ENCODE data around the gene MIB1.
"Not testable (repeated sequence)": the region's sequence is repeated elsewhere in the genome, so short reads cannot be mapped to it uniquely, and the experiment has no call there.

Gene MIB1

GRCh38 chr18:21745231-21745630 is 4.6 kb downstream of the MIB1 start:
- no peak for DNase-seq

- no peak for DNase-seq
Observed at GRCh38 chr18:21747268-21747667, 6.7 kb downstream of the MIB1 start.

- DNase-seq: no peak
Observed at GRCh38 chr18:21747764-21748693, 7.4 kb downstream of the MIB1 start.

- DNase-seq: no peak
Observed at GRCh38 chr18:21757833-21758232, 17.2 kb downstream of the MIB1 start.

- no peak for DNase-seq
Observed at GRCh38 chr18:21759836-21760235, 19.2 kb downstream of the MIB1 start.

GRCh38 chr18:21760321-21760720 is 19.7 kb downstream of the MIB1 start:
- DNase-seq: no peak

GRCh38 chr18:21761471-21762115 is 21.0 kb downstream of the MIB1 start:
- DNase-seq: no peak

- no peak for DNase-seq
Observed at GRCh38 chr18:21762181-21762772, 21.7 kb downstream of the MIB1 start.

GRCh38 chr18:21763846-21764646 is 23.5 kb downstream of the MIB1 start:
- DNase-seq: no peak

GRCh38 chr18:21769206-21769605 is 28.6 kb downstream of the MIB1 start:
- no peak for DNase-seq

GRCh38 chr18:21774722-21775121 is 34.1 kb downstream of the MIB1 start:
- DNase-seq: no peak

- no peak for DNase-seq
Observed at GRCh38 chr18:21777814-21778213, 37.2 kb downstream of the MIB1 start.

GRCh38 chr18:21786526-21786925 is 45.9 kb downstream of the MIB1 start:
- DNase-seq: no peak

- not testable (repeated sequence) for DNase-seq
Observed at GRCh38 chr18:21796089-21796488, 55.5 kb downstream of the MIB1 start.

- DNase-seq: no peak
Observed at GRCh38 chr18:21798126-21798525, 57.5 kb downstream of the MIB1 start.

- no peak for DNase-seq
Observed at GRCh38 chr18:21799721-21800120, 59.1 kb downstream of the MIB1 start.

- DNase-seq: no peak
Observed at GRCh38 chr18:21803495-21803894, 62.9 kb downstream of the MIB1 start.

GRCh38 chr18:21805771-21806366 is 65.3 kb downstream of the MIB1 start:
- no peak for DNase-seq

- no peak for DNase-seq
Observed at GRCh38 chr18:21808185-21808584, 67.6 kb downstream of the MIB1 start.

- DNase-seq: no peak
Observed at GRCh38 chr18:21809725-21810124, 69.1 kb downstream of the MIB1 start.

GRCh38 chr18:21815101-21815500 is 74.5 kb downstream of the MIB1 start:
- no peak for DNase-seq

GRCh38 chr18:21820033-21820810 is 79.6 kb downstream of the MIB1 start:
- no peak for DNase-seq

All from NCI-H1105 (cell line).